Adrenal gland (tissue), 12 donors: ENCODE results near the gene NEK5. TPM values are rescaled to one million over a fixed set of nuclear protein-coding genes. Genes with fewer than 3 reads are reported as not detected.

Experiments
- DNase-seq, 7 donors: peaks; one replicate each; pipeline ENCODE4 v3.0.0-alpha.2; 2019 to 2020
- H3K27ac ChIP-seq, 5 donors: fragments of 200-600 bp; sonication (generic) in 4 of 5; 1 replicate in 3 of 5; 2 replicates in 2 of 5; pipeline versions ENCODE4 v1.5.1 to v1.8.0; 2016 to 2020; ENCODE audit warnings: mild to moderate bottlenecking in 1 of 5
- H3K27me3 ChIP-seq: fragments of 200-600 bp; 2 replicates; pipeline ENCODE4 v1.8.0; 2021
- H3K36me3 ChIP-seq, 2 donors: fragments of 200-600 bp; replicated peaks in 1 of 2; 1 replicate in 1 of 2; 2 replicates in 1 of 2; pipeline versions ENCODE4 v1.5.1 to v1.8.0; 2018 to 2022
- H3K4me1 ChIP-seq, 2 donors: fragments of 200-600 bp; replicated peaks in 1 of 2; 1 replicate in 1 of 2; 2 replicates in 1 of 2; pipeline versions ENCODE4 v1.5.1 to v1.8.0; 2018 to 2021
- H3K4me3 ChIP-seq, 4 donors: fragments of 200-600 bp; sonication (generic) in 3 of 4; one replicate each; pipeline ENCODE4 v1.5.1; 2016 to 2018
- H3K9me3 ChIP-seq, 3 donors: fragments of 200-600 bp; sonication (generic) in 1 of 3; replicated peaks in 1 of 3; 1 replicate in 2 of 3; 2 replicates in 1 of 3; pipeline versions ENCODE4 v1.5.1 to v1.8.0; 2016 to 2021
- POLR2A ChIP-seq, 2 donors: fragments of 450-650 bp; IDR thresholded peaks; one replicate each; pipeline ENCODE4 v1.6.1; 2017; ENCODE audit warnings: antibody characterized with exemption in 2 of 2, mild to moderate bottlenecking in 2 of 2, moderate library complexity in 1 of 2
- WGBS, 4 donors: extraction: QIAGEN DNeasy Blood & Tissue Kit in 2 of 4; methylation state at CpG; one replicate each; pipeline versions ENCODE4 v1.1.5 to v1.1.7; 2013 to 2017; 5-methylcytosine and 5-hydroxymethylcytosine counted together
- intact Hi-C, 2 donors: fragments of 100-400 bp; cut with DNase I; formaldehyde crosslinking; loops; one replicate each; pipeline versions ENCODE4 v1.14.1 to v1.15.0; 2022 to 2023
- polyA plus RNA-seq, 3 donors: library from polyadenylated mRNA; stranded (reverse); fragments of 200-250 nt in 2 of 3; fragments of 350-450 nt in 1 of 3; fragmentation: Illumina TruSeq in 1 of 3; extraction: RNeasy Lipid Tissue Mini Kit (QIAGEN cat#74804) in 1 of 3; gene quantifications; one replicate each; pipeline ENCODE4 v1.2.3, GENCODE V29; 2013 to 2014
- total RNA-seq, 9 donors: library from RNA; depleted of rRNA in 4 of 9; stranded (reverse); fragments of >200 nt in 4 of 9; fragments of 120-200 nt in 1 of 9; fragmentation: NEBNext Ultra II Directional in 1 of 9; extraction: Animal tissue kit (Norgen Biotek cat#: 25700) in 1 of 9; gene quantifications; one replicate each; pipeline versions ENCODE4 v1.1.0 to v1.2.4, GENCODE V29; 2013 to 2023
- TF ChIP-seq, protein P1 (sequence below), 6 experiments: fragments of 450-650 bp in 4 of 6; fragments of 200-600 bp in 2 of 6; sonication (generic) in 1 of 6; IDR thresholded peaks; 1 replicate in 5 of 6; 2 replicates in 1 of 6; pipeline versions ENCODE4 v1.5.1 to v1.8.0; 2016 to 2021; ENCODE audit warnings: antibody characterized with exemption in 6 of 6, mild to moderate bottlenecking in 2 of 6, moderate library complexity in 1 of 6
- donor health status: healthy with polysubstance abuse.
- donor health status: Bipolar disorder and iron deficiency.
- donor health status: DM: yes; HTN: yes; CAD: no.
- donor health status: DM: no; HTN: no; CAD: no.
- donor health status: DM: no; HTN: no; CAD: no.
- donor health status: DM: yes; HTN: yes; CAD: no.

NEK5 gene
- total and polyA plus RNA-seq, 12 donors, result under 0.01 to 0.17 (median 0.11) TPM; not detected in 5

DNA sequence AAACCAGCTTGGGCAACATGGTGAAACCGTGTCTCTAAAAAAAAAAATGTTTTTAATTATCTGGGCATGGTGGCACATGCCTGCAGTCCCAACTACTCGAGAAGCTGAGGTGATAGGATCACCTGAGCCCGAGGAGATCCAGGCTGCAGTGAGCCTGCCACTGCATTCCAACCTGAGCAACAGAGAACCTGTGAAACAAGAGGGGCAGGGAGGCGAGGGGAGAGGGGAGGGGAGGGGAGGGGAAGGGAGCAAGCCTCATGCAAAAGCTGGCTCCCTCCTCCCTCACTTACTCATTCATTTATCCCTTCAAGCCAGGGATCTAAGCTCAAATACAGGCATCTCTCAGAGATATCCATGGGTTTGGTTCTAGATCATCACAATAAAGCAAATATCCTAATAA, 126.5 kb downstream of the NEK5 start:
- H3K36me3 ChIP-seq, result no peaks in the 10 kb centered on the region
- no peaks in the 10 kb centered on the region for H3K27me3 ChIP-seq
- no peaks in the 10 kb centered on the region for H3K4me1 ChIP-seq
- WGBS, 4 donors, result 74 to 80% (median 77%) methylated on average over 3 to 4 of the region's 4 CpGs
- TF ChIP-seq, protein P1, sequence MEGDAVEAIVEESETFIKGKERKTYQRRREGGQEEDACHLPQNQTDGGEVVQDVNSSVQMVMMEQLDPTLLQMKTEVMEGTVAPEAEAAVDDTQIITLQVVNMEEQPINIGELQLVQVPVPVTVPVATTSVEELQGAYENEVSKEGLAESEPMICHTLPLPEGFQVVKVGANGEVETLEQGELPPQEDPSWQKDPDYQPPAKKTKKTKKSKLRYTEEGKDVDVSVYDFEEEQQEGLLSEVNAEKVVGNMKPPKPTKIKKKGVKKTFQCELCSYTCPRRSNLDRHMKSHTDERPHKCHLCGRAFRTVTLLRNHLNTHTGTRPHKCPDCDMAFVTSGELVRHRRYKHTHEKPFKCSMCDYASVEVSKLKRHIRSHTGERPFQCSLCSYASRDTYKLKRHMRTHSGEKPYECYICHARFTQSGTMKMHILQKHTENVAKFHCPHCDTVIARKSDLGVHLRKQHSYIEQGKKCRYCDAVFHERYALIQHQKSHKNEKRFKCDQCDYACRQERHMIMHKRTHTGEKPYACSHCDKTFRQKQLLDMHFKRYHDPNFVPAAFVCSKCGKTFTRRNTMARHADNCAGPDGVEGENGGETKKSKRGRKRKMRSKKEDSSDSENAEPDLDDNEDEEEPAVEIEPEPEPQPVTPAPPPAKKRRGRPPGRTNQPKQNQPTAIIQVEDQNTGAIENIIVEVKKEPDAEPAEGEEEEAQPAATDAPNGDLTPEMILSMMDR (IDR thresholded peaks at IDR 0.05), result no peak
- no peak for TF ChIP-seq POLR2A (IDR thresholded peaks at IDR 0.05)
- no peak overlapping the region for H3K4me3 ChIP-seq
- no peak for DNase-seq
- no peak overlapping the region for H3K27ac ChIP-seq
- H3K9me3 ChIP-seq, result no peaks in the 10 kb centered on the region
- intact Hi-C loops, result loop anchor here (5.0 to 10.0 kb wide), 2 partner anchors 122 to 125 kb away; partner anchors contain the start of gene NEK5 (in 2 of the 2)

GRCh38 chr13:52001120-52001731, 127.6 kb downstream of the NEK5 start:
- intact Hi-C loops, result loop anchor here (5.0 to 10.0 kb wide), 2 partner anchors 124 to 126 kb away; partner anchors contain the start of gene NEK5 (in 2 of the 2)
- no peak for TF ChIP-seq POLR2A (IDR thresholded peaks at IDR 0.05)
- TF ChIP-seq, protein P1 (IDR thresholded peaks at IDR 0.05), result peak; percentile 48 to 68 (median 62)
- WGBS, 4 donors, result 36 to 52% (median 41%) methylated on average over 3 of the region's 3 CpGs

GRCh38 chr13:51999921-52000320, 129.0 kb downstream of the NEK5 start:
- Histone ChIP-seq H3K4me3 (no peak overlapping the region), H3K36me3 (no peaks in the 10 kb centered on the region), H3K4me1 (no peaks in the 10 kb centered on the region), H3K9me3 (no peaks in the 10 kb centered on the region), H3K27me3 (no peaks in the 10 kb centered on the region), H3K27ac (no peak overlapping the region)
- 69 to 88% (median 76%) methylated on average over 1 of the region's 1 CpG for WGBS, 4 donors
- intact Hi-C loops, result loop anchor here (5.0 to 10.0 kb wide), 2 partner anchors 125 to 127 kb away; partner anchors contain the start of gene NEK5 (in 2 of the 2)
- DNase-seq, result no peak
- TF ChIP-seq, protein P1 (IDR thresholded peaks at IDR 0.05), result no peak
- no peak for TF ChIP-seq POLR2A (IDR thresholded peaks at IDR 0.05)

More at GRCh38 chr13:52001120-52001731, 127.6 kb downstream of the NEK5 start:
- H3K27me3 ChIP-seq, result no peaks in the 10 kb centered on the region
- no peak for DNase-seq
- H3K4me1 ChIP-seq, result no peaks in the 10 kb centered on the region
- H3K27ac ChIP-seq, result no peak overlapping the region
- H3K4me3 ChIP-seq, result no peak overlapping the region
- no peaks in the 10 kb centered on the region for H3K36me3 ChIP-seq
- no peaks in the 10 kb centered on the region for H3K9me3 ChIP-seq

DNA sequence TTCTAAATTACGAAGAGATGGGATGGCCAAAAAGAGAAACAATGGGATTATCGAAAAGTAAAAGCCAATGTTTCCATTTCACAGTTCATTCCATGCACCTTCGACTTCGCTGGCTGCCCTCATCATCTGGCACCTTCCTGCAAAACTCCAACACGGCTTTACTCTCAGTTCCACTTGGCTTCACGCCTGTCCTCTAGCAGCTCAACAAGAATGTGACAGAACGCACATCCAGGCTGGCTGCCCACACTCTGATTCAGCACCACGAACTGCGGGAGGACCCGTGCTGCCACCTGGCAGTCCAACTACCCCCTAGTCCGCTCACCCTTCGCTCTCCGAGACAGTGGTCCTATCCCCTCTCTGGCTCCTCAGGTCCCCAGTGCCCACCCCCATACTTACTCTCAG, 129.4 kb downstream of the NEK5 start:
- Histone ChIP-seq H3K27ac (no peak overlapping the region), H3K27me3 (no peaks in the 10 kb centered on the region), H3K36me3 (no peaks in the 10 kb centered on the region), H3K4me1 (no peaks in the 10 kb centered on the region), H3K4me3 (no peak overlapping the region), H3K9me3 (no peaks in the 10 kb centered on the region)
- WGBS, 4 donors, result 65 to 74% (median 71%) methylated on average over 13 of the region's 13 CpGs
- intact Hi-C loops, result no loop called here
- TF ChIP-seq, protein P1 (IDR thresholded peaks at IDR 0.05), result no peak
- TF ChIP-seq POLR2A (IDR thresholded peaks at IDR 0.05), result no peak
- no peak for DNase-seq
